ENCODE measurements around the gene PTGES3. TPM values are rescaled to one million over a fixed set of nuclear protein-coding genes. Genes with fewer than 3 reads are reported as not detected.

Gene PTGES3
- total RNA-seq, 4 donors from 2014 or later, result 57.0 to 73.7 (median 62.3) TPM

DNA sequence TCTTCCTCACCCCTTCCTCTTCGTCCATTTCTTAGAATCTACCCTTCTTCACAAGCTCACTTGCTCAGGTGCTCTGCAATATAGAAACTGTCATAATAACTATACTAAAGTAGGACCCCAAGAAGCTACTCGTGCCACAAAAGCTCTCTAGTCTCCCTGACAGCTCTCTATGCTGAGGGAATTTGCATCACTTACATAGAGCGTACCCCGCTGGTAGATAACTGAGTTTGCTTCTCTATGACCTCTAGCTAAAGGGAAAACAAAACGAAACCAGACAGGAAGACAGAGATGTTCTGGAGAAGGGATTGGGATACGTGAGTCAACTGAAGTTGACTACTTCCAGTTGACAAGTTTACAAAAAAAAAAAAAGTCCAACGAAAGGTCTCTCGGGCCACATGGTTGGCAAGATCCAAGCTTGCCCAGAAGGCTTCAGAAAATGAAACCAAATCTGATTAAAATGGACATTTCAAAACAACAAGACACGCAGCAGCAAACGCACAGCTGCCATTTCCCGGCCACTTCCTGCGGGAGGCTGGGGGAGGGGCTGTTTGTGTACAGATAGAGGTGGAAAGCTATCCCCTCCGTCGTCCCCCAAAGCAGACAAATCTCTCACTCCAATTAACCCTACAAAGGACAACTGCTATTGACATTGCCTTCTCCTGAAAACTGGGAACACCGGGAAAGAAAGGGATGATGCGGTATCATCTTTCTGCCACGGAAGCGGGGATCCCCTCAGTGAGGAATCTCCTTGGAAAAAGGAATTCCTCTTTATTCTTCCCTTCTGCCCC is 59.2 kb downstream of the PTGES3 start:
- DNase-seq (ENCODE audit: low spot score in 2 of 2), result peak; percentile 62 to 94
- intact Hi-C loops (cut with DNase I; ENCODE audit: low total_unique reads), result no loop called here

GRCh38 chr12:56626701-56627100 is 61.4 kb downstream of the PTGES3 start:
- TF ChIP-seq CTCF (IDR thresholded peaks at IDR 0.05) (no peak), POLR2A (IDR thresholded peaks at IDR 0.05) (no peak)
- H3K4me3 ChIP-seq (ENCODE audit: low read depth, poor library complexity, severe bottlenecking), result no peak overlapping the region
- DNase-seq (ENCODE audit: low spot score in 2 of 2), result no peak
- intact Hi-C loops (cut with DNase I; ENCODE audit: low total_unique reads), result no loop called here

More for the DNA sequence above, 59.2 kb downstream of the PTGES3 start:
- WGBS, 2 donors, result 1 to 2% methylated on average over 18 of the region's 18 CpGs
- H3K4me3 ChIP-seq (ENCODE audit: low read depth, poor library complexity, severe bottlenecking), result peak overlapping the region; percentile 98
- TF ChIP-seq CTCF (IDR thresholded peaks at IDR 0.05) (no peak), POLR2A (IDR thresholded peaks at IDR 0.05) (no peak)

DNA sequence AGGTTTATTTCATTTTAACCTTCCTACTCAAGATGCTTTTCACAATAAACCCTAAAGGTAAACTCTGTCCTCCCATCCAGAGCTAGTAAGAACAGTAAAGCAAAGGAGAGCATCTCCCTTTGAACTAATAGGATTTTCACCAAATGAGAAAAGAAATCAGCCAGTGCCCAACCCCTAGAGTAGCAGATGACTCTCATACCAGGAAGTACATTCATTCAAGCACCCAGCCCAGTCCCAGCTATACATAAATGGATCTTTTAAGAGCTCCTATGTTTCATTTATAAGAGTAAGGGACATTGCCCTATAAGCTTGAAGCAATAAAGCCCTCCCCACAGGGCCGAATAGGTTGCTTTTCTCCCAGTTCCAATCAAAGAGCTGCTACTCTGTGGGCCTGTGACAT is 65.5 kb downstream of the PTGES3 start:
- TF ChIP-seq CTCF (IDR thresholded peaks at IDR 0.05), result no peak
- no peak for TF ChIP-seq POLR2A (IDR thresholded peaks at IDR 0.05)
- intact Hi-C loops (cut with DNase I; ENCODE audit: low total_unique reads), result no loop called here
- no peak for DNase-seq (ENCODE audit: low spot score in 2 of 2)
- no peak overlapping the region for H3K4me3 ChIP-seq (ENCODE audit: low read depth, poor library complexity, severe bottlenecking)
- WGBS, 2 donors, result 81 to 85% methylated on average over 1 of the region's 1 CpG

GRCh38 chr12:56616925-56617324 is 71.2 kb downstream of the PTGES3 start:
- no peak overlapping the region for H3K4me3 ChIP-seq (ENCODE audit: low read depth, poor library complexity, severe bottlenecking)
- no peak for DNase-seq (ENCODE audit: low spot score in 2 of 2)
- intact Hi-C loops (cut with DNase I; ENCODE audit: low total_unique reads), result no loop called here
- no peak for TF ChIP-seq POLR2A (IDR thresholded peaks at IDR 0.05)
- TF ChIP-seq CTCF (IDR thresholded peaks at IDR 0.05), result no peak

GRCh38 chr12:56616244-56616643 is 71.8 kb downstream of the PTGES3 start:
- 81 to 85% methylated on average over 3 of the region's 3 CpGs for WGBS, 2 donors
- intact Hi-C loops (cut with DNase I; ENCODE audit: low total_unique reads), result no loop called here
- no peak for DNase-seq (ENCODE audit: low spot score in 2 of 2)
- TF ChIP-seq POLR2A (IDR thresholded peaks at IDR 0.05), result no peak
- TF ChIP-seq CTCF (IDR thresholded peaks at IDR 0.05), result no peak
- no peak overlapping the region for H3K4me3 ChIP-seq (ENCODE audit: low read depth, poor library complexity, severe bottlenecking)

DNA sequence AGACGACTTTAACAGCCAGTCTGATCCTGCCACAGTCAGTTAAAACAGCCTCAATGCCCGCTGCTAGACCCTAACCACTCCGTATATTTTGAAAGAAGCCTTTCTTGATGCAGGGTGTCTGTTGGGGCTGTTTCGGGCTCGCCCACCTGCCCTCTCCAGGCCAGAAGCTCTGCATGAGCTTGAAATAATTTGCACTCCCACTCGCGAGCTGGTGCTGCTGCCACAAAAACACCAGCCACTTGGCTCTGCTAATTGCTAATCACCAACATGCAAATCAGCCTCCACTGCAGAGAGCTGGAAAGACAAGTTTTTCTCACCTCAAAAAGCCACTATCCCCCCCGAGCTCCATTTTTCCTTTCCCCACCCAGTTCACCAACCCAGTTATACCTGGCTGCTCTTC is 73.5 kb downstream of the PTGES3 start:
- H3K4me3 ChIP-seq (ENCODE audit: low read depth, poor library complexity, severe bottlenecking), result no peak overlapping the region
- DNase-seq (ENCODE audit: low spot score in 2 of 2), result no peak
- 69 to 74% methylated on average over 8 of the region's 8 CpGs for WGBS, 2 donors
- intact Hi-C loops (cut with DNase I; ENCODE audit: low total_unique reads), result no loop called here
- TF ChIP-seq CTCF (IDR thresholded peaks at IDR 0.05) (no peak), POLR2A (IDR thresholded peaks at IDR 0.05) (no peak)

Data from lower leg skin (tissue), 4 donors.